Ovary (tissue), 9 donors: ENCODE measurements around the gene OVCH1. TPM values are rescaled to one million over a fixed set of nuclear protein-coding genes. Genes with fewer than 3 reads are reported as not detected.

ENCODE experiments used
- DNase-seq, 5 donors: peaks; one replicate each; pipeline ENCODE4 v3.0.0-alpha.2; 2019 to 2020
- H3K27ac ChIP-seq, 2 donors: fragments of 200-600 bp; one replicate each; pipeline versions ENCODE4 v1.5.1 to v1.8.0; 2019 to 2022
- H3K27me3 ChIP-seq: fragments of 200-600 bp; one replicate; pipeline ENCODE4 v1.8.0; 2022
- H3K36me3 ChIP-seq: fragments of 200-600 bp; sonication (generic); one replicate; pipeline ENCODE4 v1.5.1; 2019
- H3K4me1 ChIP-seq: one replicate; pipeline ENCODE4 v1.8.1; 2013; ENCODE audit warnings: mild to moderate bottlenecking, moderate library complexity; ENCODE audit not compliant: insufficient read depth
- H3K4me3 ChIP-seq: fragments of 200-600 bp; sonication (generic); one replicate; pipeline ENCODE4 v1.5.1; 2017
- H3K9me3 ChIP-seq, 2 donors: fragments of 200-600 bp in 1 of 2; sonication (generic) in 1 of 2; one replicate each; pipeline versions ENCODE4 v1.5.1 to v1.8.1; 2013 to 2019; ENCODE audit warnings: mild to moderate bottlenecking in 1 of 2, moderate library complexity in 1 of 2
- EP300 ChIP-seq: sonication (generic); formaldehyde crosslinking; IDR thresholded peaks from one replicate; pipeline ENCODE4 v1.6.1; 2017; ENCODE audit warnings: antibody characterized with exemption
- POLR2A ChIP-seq: fragments of 450-650 bp; IDR thresholded peaks from one replicate; pipeline ENCODE4 v1.6.1; 2017; ENCODE audit warnings: antibody characterized with exemption, mild to moderate bottlenecking, moderate library complexity
- WGBS, 3 donors: extraction: QIAGEN DNeasy Blood & Tissue Kit in 1 of 3; methylation state at CpG; one replicate each; pipeline versions ENCODE4 v1.1.5 to v1.1.7; 2013 to 2017; 5-methylcytosine and 5-hydroxymethylcytosine counted together
- intact Hi-C, 4 donors: fragments of 100-400 bp; cut with DNase I; formaldehyde crosslinking; loops; one replicate each; pipeline versions ENCODE4 v1.11.0 to v1.15.1; 2022 to 2023
- polyA plus RNA-seq, 2 donors: library from polyadenylated mRNA; stranded (reverse); fragments of 200-250 nt in 1 of 2; fragments of 350-450 nt in 1 of 2; fragmentation: Illumina TruSeq in 1 of 2; extraction: RNeasy Lipid Tissue Mini Kit (QIAGEN cat#74804) in 1 of 2; gene quantifications; one replicate each; pipeline ENCODE4 v1.2.3, GENCODE V29; 2013 to 2014
- total RNA-seq, 7 donors: library from RNA; depleted of rRNA in 2 of 7; stranded (reverse); fragments of >200 nt in 2 of 7; fragmentation: NEBNext Ultra II Directional in 3 of 7; extraction: Animal tissue kit (Norgen Biotek cat#: 25700) in 3 of 7; gene quantifications; one replicate each; pipeline versions ENCODE4 v1.1.0 to v1.2.4, GENCODE V29; 2016 to 2023
- TF ChIP-seq, protein P1 (sequence below), 3 donors: fragments of 450-650 bp in 2 of 3; fragments of 200-600 bp in 1 of 3; IDR thresholded peaks; one replicate each; pipeline versions ENCODE4 v1.5.1 to v1.8.0; 2016 to 2022; ENCODE audit warnings: antibody characterized with exemption in 3 of 3, mild to moderate bottlenecking in 1 of 3
- donor health status: DM: no; HTN: no; CAD: no; lungs with moderate emphysema.
- donor health status: DM: no; HTN: no; CAD: no.
- donor health status: Bipolar disorder and iron deficiency.
- donor health status: DM: yes; HTN: yes; CAD: no.
- donor health status: DM: no; HTN: no; CAD: no.
- donor health status: DM: yes; HTN: yes; CAD: no.

Gene OVCH1
- total and polyA plus RNA-seq, 9 donors, result 0.10 to 0.48 (median 0.21) TPM; not detected in 4

DNA sequence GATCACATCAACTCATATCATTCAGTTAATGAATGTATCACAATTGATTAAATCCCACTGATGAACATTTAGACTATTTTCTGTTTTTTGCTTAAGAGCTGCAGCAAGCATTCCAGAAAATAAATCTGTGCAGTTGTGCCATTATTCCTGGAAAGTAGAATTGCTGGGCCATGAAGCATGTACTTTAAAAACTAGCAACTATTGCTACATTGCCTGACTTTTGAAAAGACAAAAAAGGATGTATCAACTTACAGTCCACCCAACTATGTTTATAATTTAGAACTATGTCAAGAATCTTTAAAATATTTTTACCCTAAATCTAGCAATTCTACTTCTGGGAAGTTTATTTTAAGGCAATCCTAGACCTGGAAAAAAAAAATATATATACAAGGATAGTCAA lies 83.1 kb downstream of the OVCH1 start:
- TF ChIP-seq POLR2A (no peak), EP300 (no peak)
- TF ChIP-seq, protein P1, sequence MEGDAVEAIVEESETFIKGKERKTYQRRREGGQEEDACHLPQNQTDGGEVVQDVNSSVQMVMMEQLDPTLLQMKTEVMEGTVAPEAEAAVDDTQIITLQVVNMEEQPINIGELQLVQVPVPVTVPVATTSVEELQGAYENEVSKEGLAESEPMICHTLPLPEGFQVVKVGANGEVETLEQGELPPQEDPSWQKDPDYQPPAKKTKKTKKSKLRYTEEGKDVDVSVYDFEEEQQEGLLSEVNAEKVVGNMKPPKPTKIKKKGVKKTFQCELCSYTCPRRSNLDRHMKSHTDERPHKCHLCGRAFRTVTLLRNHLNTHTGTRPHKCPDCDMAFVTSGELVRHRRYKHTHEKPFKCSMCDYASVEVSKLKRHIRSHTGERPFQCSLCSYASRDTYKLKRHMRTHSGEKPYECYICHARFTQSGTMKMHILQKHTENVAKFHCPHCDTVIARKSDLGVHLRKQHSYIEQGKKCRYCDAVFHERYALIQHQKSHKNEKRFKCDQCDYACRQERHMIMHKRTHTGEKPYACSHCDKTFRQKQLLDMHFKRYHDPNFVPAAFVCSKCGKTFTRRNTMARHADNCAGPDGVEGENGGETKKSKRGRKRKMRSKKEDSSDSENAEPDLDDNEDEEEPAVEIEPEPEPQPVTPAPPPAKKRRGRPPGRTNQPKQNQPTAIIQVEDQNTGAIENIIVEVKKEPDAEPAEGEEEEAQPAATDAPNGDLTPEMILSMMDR (IDR thresholded peaks at IDR 0.05), result no peak
- intact Hi-C loops, result no loop called here
- Histone ChIP-seq H3K9me3 (no peaks in the 10 kb centered on the region), H3K27me3 (no peaks in the 10 kb centered on the region), H3K27ac (no peak overlapping the region), H3K36me3 (no peaks in the 10 kb centered on the region), H3K4me1 (no peaks in the 10 kb centered on the region), H3K4me3 (no peak overlapping the region)
- DNase-seq, result no peak

DNA sequence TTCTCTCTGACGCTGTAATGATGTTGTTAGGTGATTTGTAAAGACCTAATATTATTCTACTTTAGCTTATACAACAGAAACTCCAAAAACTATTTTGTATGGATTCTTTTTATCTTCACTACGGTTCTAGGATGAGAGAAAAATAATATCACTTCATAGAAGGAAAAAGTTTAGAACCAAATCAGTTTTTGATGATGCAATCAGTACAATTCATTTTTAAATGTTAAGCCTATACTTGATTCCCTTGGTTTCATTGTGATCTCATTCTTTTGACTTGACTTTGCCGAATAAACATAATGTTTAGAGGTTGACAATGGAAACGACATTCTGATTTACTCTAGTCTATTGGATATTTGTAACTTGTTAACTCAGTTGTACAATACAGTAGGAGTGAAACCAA lies 91.9 kb downstream of the OVCH1 start:
- no peak for DNase-seq
- no peak overlapping the region for H3K27ac ChIP-seq
- no peaks in the 10 kb centered on the region for H3K27me3 ChIP-seq
- 51 to 69% (median 65%) methylated on average over 4 of the region's 4 CpGs for WGBS, 3 donors
- intact Hi-C loops, result no loop called here
- H3K9me3 ChIP-seq, result no peaks in the 10 kb centered on the region
- no peak overlapping the region for H3K4me3 ChIP-seq
- TF ChIP-seq POLR2A (no peak), EP300 (no peak)
- TF ChIP-seq, protein P1 (IDR thresholded peaks at IDR 0.05), result no peak
- no peaks in the 10 kb centered on the region for H3K4me1 ChIP-seq
- H3K36me3 ChIP-seq, result no peaks in the 10 kb centered on the region

DNA sequence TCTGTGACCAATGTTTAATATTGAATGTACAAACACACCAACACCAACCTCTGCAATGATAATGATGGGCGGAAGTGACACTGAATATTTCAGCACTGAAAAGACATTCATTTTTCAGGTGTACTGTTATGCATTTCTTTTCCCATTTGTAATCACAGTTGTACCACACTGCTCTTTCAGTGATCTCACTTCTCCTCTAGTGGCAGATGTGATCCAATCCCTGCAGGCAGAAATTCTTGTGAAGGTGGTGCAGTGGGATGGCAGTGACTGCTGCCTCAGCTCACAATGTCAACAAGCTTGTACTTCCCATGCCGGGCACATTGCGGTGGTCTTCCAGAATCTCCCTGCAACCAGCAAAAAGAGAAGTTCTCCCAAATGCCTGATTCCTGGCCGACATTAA lies 93.5 kb downstream of the OVCH1 start:
- WGBS, 3 donors, result 77 to 88% (median 79%) methylated on average over 4 of the region's 4 CpGs

DNA sequence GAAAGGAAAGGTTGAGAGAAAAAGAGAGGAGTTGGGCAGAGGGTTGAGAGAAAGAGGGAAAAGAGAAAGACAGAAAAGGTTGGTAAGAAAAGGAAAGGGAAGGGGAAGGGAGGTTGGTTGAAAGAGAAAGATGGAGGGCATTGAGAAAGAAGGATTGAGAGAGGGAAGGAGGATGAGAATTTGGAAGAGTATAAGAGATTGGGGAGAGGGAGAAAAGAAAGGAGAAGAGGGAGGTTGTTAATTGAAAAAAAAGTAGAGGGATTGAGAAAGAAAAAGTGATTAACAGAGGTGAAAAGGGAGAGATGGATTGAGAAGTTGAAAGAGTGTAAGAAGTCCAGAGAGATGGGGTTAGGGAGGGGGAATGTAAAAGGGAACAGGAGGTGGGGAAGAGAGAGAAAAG lies 95.0 kb downstream of the OVCH1 start:
- no peaks in the 10 kb centered on the region for H3K36me3 ChIP-seq
- no peaks in the 10 kb centered on the region for H3K9me3 ChIP-seq
- H3K27me3 ChIP-seq, result no peaks in the 10 kb centered on the region
- H3K4me1 ChIP-seq, result no peaks in the 10 kb centered on the region
- TF ChIP-seq, protein P1 (IDR thresholded peaks at IDR 0.05), result no peak
- TF ChIP-seq POLR2A (no peak), EP300 (no peak)
- no peak overlapping the region for H3K27ac ChIP-seq
- DNase-seq, result no peak
- no peak overlapping the region for H3K4me3 ChIP-seq
- intact Hi-C loops, result no loop called here

More for the DNA sequence above, 93.5 kb downstream of the OVCH1 start:
- TF ChIP-seq, protein P1 (IDR thresholded peaks at IDR 0.05), result no peak
- TF ChIP-seq EP300 (no peak), POLR2A (no peak)
- no peaks in the 10 kb centered on the region for H3K27me3 ChIP-seq
- no peak for DNase-seq
- intact Hi-C loops, result no loop called here
- H3K4me1 ChIP-seq, result no peaks in the 10 kb centered on the region
- no peaks in the 10 kb centered on the region for H3K9me3 ChIP-seq
- no peak overlapping the region for H3K27ac ChIP-seq
- no peaks in the 10 kb centered on the region for H3K36me3 ChIP-seq
- no peak overlapping the region for H3K4me3 ChIP-seq

DNA sequence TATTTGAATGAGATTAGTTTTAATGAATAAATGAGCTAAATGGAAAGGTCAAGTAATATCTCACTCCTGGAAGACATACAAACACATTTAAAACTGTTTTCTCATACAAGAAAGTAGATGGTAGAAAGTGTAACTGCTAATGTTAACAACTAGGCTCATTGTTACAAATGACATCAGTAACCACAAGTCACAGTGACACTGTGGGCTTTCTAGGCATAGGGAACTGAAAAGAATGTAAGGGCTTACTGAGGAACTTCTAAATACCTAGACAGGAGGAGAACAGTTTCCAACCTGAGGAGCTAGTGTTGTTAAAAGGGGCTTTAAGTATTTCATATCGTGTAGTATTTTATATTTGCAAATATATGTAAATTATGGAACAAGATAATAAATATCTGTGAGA lies 99.0 kb downstream of the OVCH1 start:
- no peak overlapping the region for H3K4me3 ChIP-seq
- H3K36me3 ChIP-seq, result no peaks in the 10 kb centered on the region
- no peak for DNase-seq
- no peaks in the 10 kb centered on the region for H3K9me3 ChIP-seq
- no peaks in the 10 kb centered on the region for H3K27me3 ChIP-seq
- intact Hi-C loops, result no loop called here
- TF ChIP-seq POLR2A (no peak), EP300 (no peak)
- TF ChIP-seq, protein P1 (IDR thresholded peaks at IDR 0.05), result no peak
- no peak overlapping the region for H3K27ac ChIP-seq
- no peaks in the 10 kb centered on the region for H3K4me1 ChIP-seq
- 89 to 93% (median 90%) methylated on average over 1 of the region's 1 CpG for WGBS, 3 donors
